Heart left ventricle (tissue), 16 donors: Measurements from ENCODE around the gene SMIM43. TPM values are rescaled to one million over a fixed set of nuclear protein-coding genes. Genes with fewer than 3 reads are reported as not detected.

Experiments
- ATAC-seq, 4 donors: fragments of 200-7000 bp; cut with Tn5 transposase; one replicate each; pipeline ENCODE4 v1.9.1; 2020 to 2022; ENCODE audit warnings: moderate library complexity in 4 of 4, mild to moderate bottlenecking in 3 of 4, moderate number of reproducible peaks in 1 of 4
- DNase-seq, 5 donors: peaks; one replicate each; pipeline ENCODE4 v3.0.0-alpha.2; 2020
- H3K27ac ChIP-seq, 12 donors: fragments of 200-600 bp; sonication (generic) in 4 of 12; one replicate each; pipeline versions ENCODE4 v1.5.0 to v1.8.0; 2016 to 2022; ENCODE audit warnings: mild to moderate bottlenecking in 2 of 12
- H3K27me3 ChIP-seq, 9 donors: fragments of 200-600 bp; sonication (generic) in 2 of 9; one replicate each; pipeline versions ENCODE4 v1.5.1 to v1.8.0; 2016 to 2022; ENCODE audit warnings: mild to moderate bottlenecking in 3 of 9
- H3K36me3 ChIP-seq, 9 donors: fragments of 200-600 bp; sonication (generic) in 2 of 9; one replicate each; pipeline versions ENCODE4 v1.5.0 to v1.8.0; 2018 to 2022; ENCODE audit warnings: mild to moderate bottlenecking in 2 of 9
- H3K4me1 ChIP-seq, 12 donors: fragments of 200-600 bp; sonication (generic) in 4 of 12; one replicate each; pipeline versions ENCODE4 v1.5.0 to v1.8.0; 2016 to 2022; ENCODE audit warnings: mild to moderate bottlenecking in 3 of 12
- H3K4me3 ChIP-seq, 12 donors: fragments of 200-600 bp; sonication (generic) in 4 of 12; one replicate each; pipeline versions ENCODE4 v1.5.0 to v1.8.0; 2017 to 2022; ENCODE audit warnings: mild to moderate bottlenecking in 9 of 12, moderate library complexity in 4 of 12
- H3K9me3 ChIP-seq, 12 donors: fragments of 200-600 bp; sonication (generic) in 4 of 12; one replicate each; pipeline versions ENCODE4 v1.5.0 to v1.8.0; 2016 to 2022; ENCODE audit warnings: mild to moderate bottlenecking in 1 of 12
- CTCF ChIP-seq, 12 donors: fragments of 200-600 bp; sonication (generic) in 4 of 12; IDR thresholded peaks; one replicate each; pipeline versions ENCODE4 v1.5.0 to v1.8.0; 2018 to 2022; ENCODE audit warnings: antibody characterized with exemption in 12 of 12, mild to moderate bottlenecking in 5 of 12
- POLR2A ChIP-seq, 2 donors: fragments of 450-650 bp; IDR thresholded peaks; one replicate each; pipeline ENCODE4 v1.6.1; 2017; ENCODE audit warnings: antibody characterized with exemption in 2 of 2, mild to moderate bottlenecking in 2 of 2, moderate library complexity in 2 of 2
- whole genome bisulfite sequencing, 4 donors: extraction: QIAGEN DNeasy Blood & Tissue Kit in 2 of 4; methylation state at CpG; one replicate each; pipeline versions ENCODE4 v1.1.5 to v1.1.7; 2013 to 2018; 5-methylcytosine and 5-hydroxymethylcytosine counted together
- intact Hi-C, 10 donors: fragments of 100-400 bp; cut with DNase I; formaldehyde crosslinking; loops; one replicate each; pipeline versions ENCODE4 v1.11.1 to v1.14.2; 2022
- polyA plus RNA-seq, 2 donors: library from polyadenylated mRNA; stranded (reverse); fragments of 200-250 nt; gene quantifications; one replicate each; pipeline ENCODE4 v1.2.3, GENCODE V29; 2013
- total RNA-seq, 9 donors: library from RNA; depleted of rRNA in 2 of 9; stranded (reverse); fragments of >200 nt in 2 of 9; fragmentation: NEBNext Ultra II Directional in 3 of 9; extraction: Animal tissue kit (Norgen Biotek cat#: 25700) in 3 of 9; gene quantifications; one replicate each; pipeline versions ENCODE4 v1.1.0 to v1.2.4, GENCODE V29; 2016 to 2023
- donor health status: ischemic (EF 13 %, LVEDD 7.1; RV severe dilation, severe dysfunction).
- donor health status: healthy with polysubstance abuse.
- donor health status: DM: no; HTN: yes; CAD: no.
- donor health status: DM: no; HTN: no; CAD: no.
- donor health status: ischemic (EF 25% LVEDD 6.9; RV normal size, moderate dysfunction).
- donor health status: ischemic (EF 25% LVEDD 5.7; RV mildly dilated, moderate dysfunction).
- donor health status: healthy.
- donor health status: DM: yes; HTN: yes; CAD: no.
- donor health status: ischemic (EF 35%, LVEDD 5.7; RV mildly dilated, moderate dysfunction).
- donor health status: nonischemic (EF 11% LVEDD 7.7; RV severe dilation, severe dysfunction).
- donor health status: DM: yes; HTN: yes; CAD: no.
- donor health status: PGD.
- donor health status: ischemic (EF 29% LVEDD 5.4; RV normal size, mild dysfunction).
- donor health status: nonischemic (EF 23%, LVEDD 6.1; RV moderate dilation, normal function).

The SMIM43 gene
- total and polyA plus RNA-seq, 11 donors = 0.08 to 1.7 (median 0.60) TPM; not detected in 7

- Histone ChIP-seq H3K36me3 (no peaks in the 10 kb centered on the region), H3K27ac (peak overlapping the region in 4 of 12 donors; percentile 18 to 54 (median 53)), H3K9me3 (no peaks in the 10 kb centered on the region), H3K27me3 (no peaks in the 10 kb centered on the region), H3K4me1 (peaks cover 0 to 22% (median 0%) of the 10 kb centered on the region in 12 donors), H3K4me3 (no peak overlapping the region)
- DNase-seq = peak in 3 of 5 donors; percentile 34 to 59 (median 45)
- ATAC-seq = peak; percentile 19 to 91 (median 46)
- intact Hi-C loops = loop anchor here in 5 of 10 donors (5.0 to 10.0 kb wide), 5 partner anchors 254 to 544 kb away; no protein-coding TSS in a partner anchor
- no peak for TF ChIP-seq CTCF (IDR thresholded peaks at IDR 0.05)
- no peak for TF ChIP-seq POLR2A (IDR thresholded peaks at IDR 0.05)
- WGBS, 4 donors = 50 to 67% (median 61%) methylated on average over 2 of the region's 2 CpGs
Measured at GRCh38 chr4:121738780-121739535, 26.0 kb downstream of the SMIM43 start.

- Histone ChIP-seq H3K36me3 (no peaks in the 10 kb centered on the region), H3K4me3 (no peak overlapping the region), H3K27ac (peak overlapping the region in 1 of 12 donors; percentile 5), H3K9me3 (no peaks in the 10 kb centered on the region), H3K27me3 (peaks cover 0 to 3% (median 0%) of the 10 kb centered on the region in 9 donors), H3K4me1 (peaks cover 0 to 22% (median 0%) of the 10 kb centered on the region in 12 donors)
- TF ChIP-seq CTCF (IDR thresholded peaks at IDR 0.05) (no peak), POLR2A (IDR thresholded peaks at IDR 0.05) (no peak)
- DNase-seq (no peak), ATAC-seq (peak in 1 of 4 donors; percentile 14)
- intact Hi-C loops = loop anchor here in 5 of 10 donors (2.0 to 10.0 kb wide), 6 partner anchors 253 to 543 kb away; no protein-coding TSS in a partner anchor
- WGBS, 4 donors = 38 to 46% (median 43%) methylated on average over 10 of the region's 10 CpGs
Measured at GRCh38 chr4:121737846-121738554, 27.0 kb downstream of the SMIM43 start.

GRCh38 chr4:121736735-121737351, 28.1 kb downstream of the SMIM43 start:
- H3K4me3 ChIP-seq = no peak overlapping the region
- H3K27me3 ChIP-seq = peaks cover 0 to 3% (median 0%) of the 10 kb centered on the region in 9 donors
- no peak for TF ChIP-seq POLR2A (IDR thresholded peaks at IDR 0.05)
- TF ChIP-seq CTCF (IDR thresholded peaks at IDR 0.05) = peak in 11 of 12 donors; percentile 14 to 61 (median 44)
- no peaks in the 10 kb centered on the region for H3K9me3 ChIP-seq
- H3K4me1 ChIP-seq = peaks cover 0 to 22% (median 0%) of the 10 kb centered on the region in 12 donors
- WGBS, 4 donors = 75 to 84% (median 79%) methylated on average over 5 of the region's 5 CpGs
- peak in 1 of 5 donors; percentile 18 for DNase-seq
- H3K27ac ChIP-seq = no peak overlapping the region
- intact Hi-C loops = loop anchor here in 5 of 10 donors (2.0 to 10.0 kb wide), 6 partner anchors 252 to 542 kb away; no protein-coding TSS in a partner anchor
- no peaks in the 10 kb centered on the region for H3K36me3 ChIP-seq
- peak in 1 of 4 donors; percentile 28 for ATAC-seq
